G401 (cell line): ENCODE measurements around the gene PALM3. TPM values are rescaled to one million over a fixed set of nuclear protein-coding genes. Genes with fewer than 3 reads are reported as not detected.

Source experiments
- DNase-seq: peaks from one replicate; pipeline ENCODE4 v3.0.0-alpha.2; 2015; ENCODE audit warnings: low spot score
- in situ Hi-C: cut with HindIII; loops from 2 replicates; pipeline ENCODE4 v1.10.0; 2016; ENCODE audit warnings: low sequenced_read_pairs, mixed read lengths
- total RNA-seq: library from RNA; depleted of rRNA; stranded (reverse); fragments of >200 nt; shearing (Covaris generic); gene quantifications from 2 replicates; pipeline ENCODE4 v1.2.3, GENCODE V29; 2014; rRNA removed

The PALM3 gene, protein sequence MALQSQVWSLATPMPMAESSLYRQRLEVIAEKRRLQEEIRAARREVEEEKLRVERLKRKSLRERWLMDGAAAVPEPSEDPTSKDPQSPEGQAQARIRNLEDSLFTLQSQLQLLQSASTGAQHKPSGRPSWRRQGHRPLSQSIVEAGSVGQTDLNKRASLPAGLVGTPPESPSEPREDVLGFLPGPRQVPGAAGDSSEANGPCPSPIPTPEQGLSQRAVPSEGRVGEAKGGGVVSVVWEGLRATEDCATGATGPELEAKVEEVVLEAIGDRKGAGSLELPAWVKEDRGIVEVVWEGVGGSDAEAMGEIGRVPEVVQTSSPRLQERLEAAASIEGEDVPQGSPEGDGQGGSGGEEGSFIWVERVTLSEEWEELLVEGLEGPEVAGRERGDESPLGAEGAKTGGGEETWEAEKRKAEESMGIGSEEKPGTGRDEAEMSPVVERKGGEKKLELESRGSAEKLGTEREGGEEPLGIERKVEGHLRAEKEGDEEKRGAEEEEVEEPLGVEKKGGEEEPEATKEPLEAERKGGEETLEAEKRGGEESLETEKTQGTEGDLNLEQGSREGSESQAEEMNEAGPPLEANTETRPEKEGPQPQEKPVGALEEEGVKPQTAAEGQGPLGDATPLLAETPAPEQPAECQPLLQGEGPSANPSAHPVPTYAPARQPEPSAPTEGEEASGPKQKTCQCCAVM
- 14.8 and 23.1 TPM in 2 replicates for total RNA-seq

DNA sequence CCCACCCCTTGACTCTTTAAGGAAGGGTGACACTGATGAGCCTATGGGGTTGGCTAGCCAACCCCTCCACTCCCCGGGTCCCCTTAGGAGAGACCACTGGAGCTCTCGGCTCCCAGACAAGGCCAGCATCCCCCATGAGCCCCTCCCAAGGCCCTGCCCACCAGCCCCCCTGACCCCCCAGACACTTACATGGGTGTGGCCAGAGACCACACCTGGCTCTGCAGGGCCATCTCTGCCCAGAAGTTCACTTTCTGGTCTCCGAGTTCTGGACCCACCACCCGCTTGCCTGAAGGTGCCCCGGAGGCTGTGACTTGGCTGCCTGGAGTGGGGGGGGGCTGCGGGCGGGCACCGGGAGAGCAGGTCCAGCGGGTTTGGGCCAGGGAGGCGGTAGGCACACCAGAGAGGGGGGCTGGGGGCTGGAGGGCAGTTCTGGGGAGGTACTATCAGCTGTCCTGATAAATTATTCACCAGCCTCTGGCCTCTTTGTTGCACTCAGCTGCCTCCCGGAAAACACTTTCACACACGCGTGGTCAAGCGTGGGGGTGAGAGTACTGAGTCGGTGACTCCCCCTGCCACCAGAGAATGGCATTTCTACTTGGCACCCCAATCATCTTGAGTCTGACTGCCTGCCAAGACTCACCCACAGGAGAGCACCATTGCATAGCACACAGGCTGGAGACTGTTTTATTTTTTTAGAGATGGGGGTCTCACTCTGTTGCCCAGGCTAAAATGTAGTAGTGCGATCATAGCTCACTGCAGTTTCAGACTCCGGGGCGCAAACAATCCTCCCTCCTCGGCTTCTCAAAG lies at the start of gene PALM3:
TSS of gene PALM3 (minus strand) at position 326 of the 807 bp plus-strand sequence. CDS start at position 230, 96 bp downstream.
- in situ Hi-C loops: no loop called here
- DNase-seq: no peak

- in situ Hi-C loops: no loop called here
- DNase-seq: no peak
Measured at GRCh38 chr19:14111486-14111885, 49.6 kb upstream of the PALM3 start.

GRCh38 chr19:14110650-14111049 lies 48.8 kb upstream of the PALM3 start:
- in situ Hi-C loops: no loop called here
- DNase-seq: no peak

- in situ Hi-C loops: no loop called here
- no peak for DNase-seq
Measured at GRCh38 chr19:14107581-14108461, 45.9 kb upstream of the PALM3 start.

GRCh38 chr19:14106840-14107239 lies 45.0 kb upstream of the PALM3 start:
- in situ Hi-C loops: no loop called here
- no peak for DNase-seq

DNA sequence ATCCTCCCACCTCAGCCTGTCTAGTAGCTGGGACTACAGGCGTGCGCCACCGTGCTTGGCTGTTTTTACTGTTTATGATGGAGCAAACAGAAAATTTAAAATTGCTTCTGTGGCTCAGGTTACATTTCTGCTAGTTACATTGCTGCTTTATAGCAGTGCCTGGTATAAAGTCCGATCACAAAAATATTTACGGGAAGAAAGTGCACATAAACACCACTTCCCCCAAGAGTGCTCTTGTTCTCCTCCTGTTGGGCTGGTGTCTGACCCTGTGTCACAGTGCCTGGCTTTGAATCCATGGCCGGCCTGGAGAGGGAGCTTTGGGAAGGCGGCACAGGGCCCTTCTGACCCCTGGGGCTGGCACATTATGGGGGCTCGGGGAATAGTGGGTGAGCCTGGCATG lies 43.8 kb upstream of the PALM3 start:
- in situ Hi-C loops: no loop called here
- DNase-seq: no peak

GRCh38 chr19:14103310-14103709 lies 41.4 kb upstream of the PALM3 start:
- no peak for DNase-seq
- in situ Hi-C loops: no loop called here

DNA sequence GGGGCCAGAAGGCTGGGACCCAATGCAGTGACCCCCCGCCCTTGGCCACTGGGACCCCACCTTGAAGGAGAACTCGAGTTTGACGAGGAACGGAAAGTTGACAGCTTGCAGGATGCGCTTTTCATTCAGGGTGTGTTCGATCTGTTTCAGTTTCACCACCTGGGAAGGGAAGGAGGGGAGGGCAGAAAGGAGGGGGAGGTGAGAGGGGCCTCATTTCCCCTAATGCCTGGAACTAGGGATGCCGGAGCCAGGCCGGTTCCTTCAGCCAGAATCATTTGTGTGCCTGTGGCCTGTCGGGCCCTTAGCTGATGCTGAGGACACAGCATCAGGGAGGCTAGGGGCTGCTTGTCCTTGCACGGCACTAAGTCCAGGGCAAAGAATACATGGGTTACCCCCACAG lies 40.9 kb upstream of the PALM3 start:
- in situ Hi-C loops: no loop called here

DNA sequence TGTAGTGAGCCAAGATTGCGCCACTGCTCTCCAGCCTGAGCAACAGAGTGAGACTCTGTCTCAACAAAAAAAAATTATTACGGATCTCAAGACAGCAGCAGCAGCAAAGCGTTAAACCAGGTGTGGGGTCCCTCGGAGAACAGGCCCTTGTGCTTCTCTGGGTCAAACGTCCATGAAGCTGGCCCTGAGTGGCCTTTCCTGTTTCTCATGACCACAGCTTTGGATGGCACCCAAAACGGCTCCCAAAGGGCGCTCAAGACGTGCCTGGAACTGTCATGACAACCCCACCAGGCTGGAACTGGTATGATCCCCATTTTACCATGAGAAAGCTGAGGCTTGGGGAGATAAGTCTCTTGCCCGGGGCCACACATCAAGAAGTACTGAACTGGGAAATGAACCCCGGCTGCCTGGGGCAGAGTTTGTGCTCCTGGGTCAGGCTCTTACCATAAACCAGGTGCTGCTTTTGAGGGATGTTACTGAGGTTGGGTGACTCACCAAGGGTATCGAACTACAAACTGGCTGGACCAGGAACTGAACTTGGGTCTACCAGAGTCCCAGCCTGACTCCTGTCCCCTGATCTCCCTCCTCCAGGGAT lies 40.3 kb upstream of the PALM3 start:
- no peak for DNase-seq
- in situ Hi-C loops: no loop called here

More for the DNA sequence above, 40.9 kb upstream of the PALM3 start:
- no peak for DNase-seq

- in situ Hi-C loops: no loop called here
- DNase-seq: no peak
Measured at GRCh38 chr19:14101003-14101545, 39.2 kb upstream of the PALM3 start.

DNA sequence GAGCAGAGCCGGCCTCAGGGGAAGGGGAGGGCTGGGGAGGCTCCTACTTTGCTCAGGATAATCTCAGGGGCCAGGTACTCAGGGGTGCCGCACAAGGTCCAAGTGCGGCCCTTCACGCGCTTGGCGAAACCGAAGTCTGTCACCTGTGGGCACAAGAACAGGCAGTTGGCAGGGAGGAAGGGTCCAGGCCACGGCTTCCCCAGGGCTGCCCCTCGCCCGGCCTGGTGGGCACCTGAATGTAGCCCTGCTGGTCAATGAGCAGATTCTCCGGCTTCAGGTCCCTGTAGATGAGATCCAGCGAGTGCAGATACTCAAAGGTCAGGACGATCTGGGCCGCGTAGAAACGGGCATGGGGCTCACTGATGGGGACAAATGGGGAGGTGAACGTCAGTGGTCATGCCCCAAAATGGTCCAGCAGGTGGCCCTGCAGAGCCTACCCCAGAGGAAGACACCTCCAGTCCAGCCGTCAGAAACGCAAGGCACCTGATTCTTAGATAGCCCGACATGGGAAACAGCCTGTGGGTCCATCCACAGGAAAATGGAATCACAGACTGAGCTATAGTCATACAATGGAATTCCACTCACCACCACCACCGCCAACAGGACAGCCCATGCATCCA lies 35.8 kb upstream of the PALM3 start:
- DNase-seq: no peak
- in situ Hi-C loops: loop anchor here (25.0 kb wide), 2 partner anchors 185 to 735 kb away; partner anchors contain the start of genes BRME1 and CC2D1A

- DNase-seq: no peak
- in situ Hi-C loops: loop anchor here (25.0 kb wide), 2 partner anchors 184 to 734 kb away; partner anchors contain the start of genes BRME1 and CC2D1A
Measured at GRCh38 chr19:14096272-14096992, 34.6 kb upstream of the PALM3 start.

DNA sequence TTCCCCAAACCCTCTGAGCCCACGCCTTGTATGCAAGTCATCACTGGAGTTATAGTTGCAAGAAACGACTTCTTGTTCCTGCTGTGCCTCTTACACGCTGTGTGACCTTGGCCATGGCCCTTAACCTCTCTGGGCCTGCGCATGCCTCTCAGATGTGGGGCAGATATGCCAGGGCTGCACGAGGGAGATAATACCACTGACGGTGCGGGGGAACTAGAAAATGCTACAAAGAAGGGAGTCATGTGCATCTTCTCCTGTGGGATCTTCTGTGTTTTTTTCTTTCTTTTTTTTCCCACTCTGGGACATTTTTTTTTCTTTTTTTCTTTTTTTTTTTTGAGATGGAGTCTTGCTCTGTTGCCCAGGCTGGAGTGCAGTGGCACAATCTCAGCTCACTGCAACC lies 33.0 kb upstream of the PALM3 start:
- in situ Hi-C loops: loop anchor here (25.0 kb wide), 2 partner anchors 183 to 733 kb away; partner anchors contain the start of genes BRME1 and CC2D1A
- no peak for DNase-seq

DNA sequence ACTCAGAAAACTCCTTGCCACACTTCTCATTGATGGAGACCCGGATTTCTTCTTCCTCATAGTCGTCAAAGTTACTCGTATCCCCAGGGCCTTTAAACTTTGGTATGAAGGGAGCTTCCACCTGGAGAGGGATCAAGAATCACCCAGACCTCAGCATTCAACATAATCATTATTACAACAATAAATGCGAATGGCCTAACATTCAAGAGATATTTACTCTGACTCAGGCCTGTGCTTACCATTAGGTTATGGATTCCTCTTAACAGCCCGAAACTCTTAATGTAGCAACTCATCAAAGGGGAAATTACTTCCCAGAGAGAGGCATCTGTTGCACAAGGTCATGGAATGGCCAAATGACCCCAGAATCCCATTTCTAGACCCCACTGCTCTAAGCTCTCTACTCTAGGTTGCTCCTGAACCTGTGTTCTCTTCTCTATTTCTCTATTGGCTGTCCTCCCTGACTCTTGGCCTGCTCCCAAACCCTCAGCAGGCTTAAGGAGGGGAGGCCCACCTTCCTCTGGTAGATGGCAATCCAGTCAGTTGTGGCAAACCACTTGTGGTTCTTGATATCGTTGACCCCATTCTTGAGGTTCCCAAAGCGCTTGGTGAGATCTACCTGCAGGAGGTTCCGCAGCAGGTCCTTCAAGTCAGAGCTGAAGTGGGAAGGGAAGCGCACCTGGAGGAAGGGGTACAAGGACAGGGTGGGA lies 31.4 kb upstream of the PALM3 start:
- in situ Hi-C loops: loop anchor here (25.0 kb wide), 2 partner anchors 181 to 731 kb away; partner anchors contain the start of genes BRME1 and CC2D1A
- no peak for DNase-seq

- in situ Hi-C loops: loop anchor here (25.0 kb wide), 2 partner anchors 180 to 730 kb away; partner anchors contain the start of genes BRME1 and CC2D1A
- DNase-seq: no peak
Measured at GRCh38 chr19:14091813-14092462, 30.1 kb upstream of the PALM3 start.
